Measurements from ENCODE around the gene CPNE5. TPM values are rescaled to one million over a fixed set of nuclear protein-coding genes. Genes with fewer than 3 reads are reported as not detected.

CPNE5 gene
- total and polyA plus RNA-seq, 9 of the 15 experiments (the other 6 are each of a cell fraction or from before 2014, with no cell fraction given), result 0.14 to 1.0 (median 0.46) TPM; not detected in 2

DNA sequence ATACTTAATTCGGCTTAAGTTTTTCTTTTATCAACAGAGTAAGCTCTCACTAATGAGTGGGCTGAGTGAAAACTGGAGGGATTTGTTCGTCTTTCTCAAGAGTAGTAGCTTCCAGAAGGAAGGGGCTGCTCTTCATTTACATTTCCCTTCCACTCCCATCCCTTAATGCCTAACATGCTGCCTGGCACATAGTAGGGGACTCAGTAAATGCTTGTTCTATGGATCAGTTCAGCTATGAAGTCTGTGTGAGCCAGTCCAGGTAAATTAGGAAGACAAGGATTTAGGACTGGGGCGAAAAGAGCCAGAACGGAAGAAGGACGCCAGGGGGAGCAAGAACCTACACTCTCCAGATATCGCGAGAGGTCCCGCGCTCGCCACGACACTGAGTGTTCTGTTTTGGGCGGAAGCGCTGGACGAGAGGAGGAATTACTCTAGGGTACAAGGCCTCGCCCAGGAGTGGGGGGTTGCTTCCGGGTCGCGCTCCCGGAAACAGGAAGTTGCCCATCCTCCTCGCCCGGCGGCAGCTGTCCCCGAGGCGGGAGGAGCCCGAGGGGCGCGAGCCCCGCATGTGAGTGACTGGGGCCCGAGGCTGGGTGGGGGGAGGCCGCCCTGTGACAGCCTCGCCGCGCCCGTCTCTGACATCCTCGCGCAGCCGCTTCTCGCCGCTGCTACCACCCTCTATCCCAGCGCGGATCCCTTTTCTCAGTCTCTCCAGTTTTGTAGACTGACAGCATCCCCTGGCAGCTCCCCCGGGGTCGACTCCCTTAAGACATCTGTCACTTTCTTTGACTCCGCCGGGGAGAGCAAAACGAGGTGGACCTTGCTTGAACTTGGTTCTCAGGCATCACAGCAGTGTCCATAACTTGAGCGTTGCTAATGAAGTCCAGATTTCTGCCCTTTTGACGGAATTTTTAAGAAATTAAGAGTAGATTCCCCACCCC, 46.5 kb upstream of the CPNE5 start, which contains the start of gene C6orf89 (continued):
- TF ChIP-seq, protein P1, sequence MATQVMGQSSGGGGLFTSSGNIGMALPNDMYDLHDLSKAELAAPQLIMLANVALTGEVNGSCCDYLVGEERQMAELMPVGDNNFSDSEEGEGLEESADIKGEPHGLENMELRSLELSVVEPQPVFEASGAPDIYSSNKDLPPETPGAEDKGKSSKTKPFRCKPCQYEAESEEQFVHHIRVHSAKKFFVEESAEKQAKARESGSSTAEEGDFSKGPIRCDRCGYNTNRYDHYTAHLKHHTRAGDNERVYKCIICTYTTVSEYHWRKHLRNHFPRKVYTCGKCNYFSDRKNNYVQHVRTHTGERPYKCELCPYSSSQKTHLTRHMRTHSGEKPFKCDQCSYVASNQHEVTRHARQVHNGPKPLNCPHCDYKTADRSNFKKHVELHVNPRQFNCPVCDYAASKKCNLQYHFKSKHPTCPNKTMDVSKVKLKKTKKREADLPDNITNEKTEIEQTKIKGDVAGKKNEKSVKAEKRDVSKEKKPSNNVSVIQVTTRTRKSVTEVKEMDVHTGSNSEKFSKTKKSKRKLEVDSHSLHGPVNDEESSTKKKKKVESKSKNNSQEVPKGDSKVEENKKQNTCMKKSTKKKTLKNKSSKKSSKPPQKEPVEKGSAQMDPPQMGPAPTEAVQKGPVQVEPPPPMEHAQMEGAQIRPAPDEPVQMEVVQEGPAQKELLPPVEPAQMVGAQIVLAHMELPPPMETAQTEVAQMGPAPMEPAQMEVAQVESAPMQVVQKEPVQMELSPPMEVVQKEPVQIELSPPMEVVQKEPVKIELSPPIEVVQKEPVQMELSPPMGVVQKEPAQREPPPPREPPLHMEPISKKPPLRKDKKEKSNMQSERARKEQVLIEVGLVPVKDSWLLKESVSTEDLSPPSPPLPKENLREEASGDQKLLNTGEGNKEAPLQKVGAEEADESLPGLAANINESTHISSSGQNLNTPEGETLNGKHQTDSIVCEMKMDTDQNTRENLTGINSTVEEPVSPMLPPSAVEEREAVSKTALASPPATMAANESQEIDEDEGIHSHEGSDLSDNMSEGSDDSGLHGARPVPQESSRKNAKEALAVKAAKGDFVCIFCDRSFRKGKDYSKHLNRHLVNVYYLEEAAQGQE (IDR thresholded peaks at IDR 0.05; ENCODE audit: borderline replicate concordance), result peak; percentile 62; the same call in 1 of the 2 replicates
- TF ChIP-seq, protein P1 (CRISPR knock-in tag; IDR thresholded peaks at IDR 0.05; ENCODE audit: low read depth), result peak; percentile 81
- TF ChIP-seq, protein P2, sequence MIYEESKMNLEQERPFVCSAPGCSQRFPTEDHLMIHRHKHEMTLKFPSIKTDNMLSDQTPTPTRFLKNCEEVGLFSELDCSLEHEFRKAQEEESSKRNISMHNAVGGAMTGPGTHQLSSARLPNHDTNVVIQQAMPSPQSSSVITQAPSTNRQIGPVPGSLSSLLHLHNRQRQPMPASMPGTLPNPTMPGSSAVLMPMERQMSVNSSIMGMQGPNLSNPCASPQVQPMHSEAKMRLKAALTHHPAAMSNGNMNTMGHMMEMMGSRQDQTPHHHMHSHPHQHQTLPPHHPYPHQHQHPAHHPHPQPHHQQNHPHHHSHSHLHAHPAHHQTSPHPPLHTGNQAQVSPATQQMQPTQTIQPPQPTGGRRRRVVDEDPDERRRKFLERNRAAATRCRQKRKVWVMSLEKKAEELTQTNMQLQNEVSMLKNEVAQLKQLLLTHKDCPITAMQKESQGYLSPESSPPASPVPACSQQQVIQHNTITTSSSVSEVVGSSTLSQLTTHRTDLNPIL (CRISPR knock-in tag; IDR thresholded peaks at IDR 0.05), result no peak
- TF ChIP-seq TAF7 (tag; IDR thresholded peaks at IDR 0.05) (no peak; the same call in 1 of the 2 replicates), NRF1 (conservative IDR thresholded peaks at IDR 0.05 in 1 of 2, IDR thresholded peaks at IDR 0.05 in 1 of 2) (peak; percentile 87 to 90), TCF7L2 (IDR thresholded peaks at IDR 0.05; ENCODE audit: low read depth, low read length) (no peak), ZSCAN29 (IDR thresholded peaks at IDR 0.05) (no peak), SRSF3 (IDR thresholded peaks at IDR 0.05; ENCODE audit: insufficient read depth, low read length) (no peak), XRCC5 (IDR thresholded peaks at IDR 0.05; ENCODE audit: low read depth, low read length) (peak; percentile 93)
- TF ChIP-seq, protein P3, sequence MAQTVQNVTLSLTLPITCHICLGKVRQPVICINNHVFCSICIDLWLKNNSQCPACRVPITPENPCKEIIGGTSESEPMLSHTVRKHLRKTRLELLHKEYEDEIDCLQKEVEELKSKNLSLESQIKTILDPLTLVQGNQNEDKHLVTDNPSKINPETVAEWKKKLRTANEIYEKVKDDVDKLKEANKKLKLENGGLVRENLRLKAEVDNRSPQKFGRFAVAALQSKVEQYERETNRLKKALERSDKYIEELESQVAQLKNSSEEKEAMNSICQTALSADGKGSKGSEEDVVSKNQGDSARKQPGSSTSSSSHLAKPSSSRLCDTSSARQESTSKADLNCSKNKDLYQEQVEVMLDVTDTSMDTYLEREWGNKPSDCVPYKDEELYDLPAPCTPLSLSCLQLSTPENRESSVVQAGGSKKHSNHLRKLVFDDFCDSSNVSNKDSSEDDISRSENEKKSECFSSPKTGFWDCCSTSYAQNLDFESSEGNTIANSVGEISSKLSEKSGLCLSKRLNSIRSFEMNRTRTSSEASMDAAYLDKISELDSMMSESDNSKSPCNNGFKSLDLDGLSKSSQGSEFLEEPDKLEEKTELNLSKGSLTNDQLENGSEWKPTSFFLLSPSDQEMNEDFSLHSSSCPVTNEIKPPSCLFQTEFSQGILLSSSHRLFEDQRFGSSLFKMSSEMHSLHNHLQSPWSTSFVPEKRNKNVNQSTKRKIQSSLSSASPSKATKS (CRISPR knock-in tag; IDR thresholded peaks at IDR 0.05), result no peak
